AG09319 (cell line): ENCODE data around the gene OR9I1.

Source experiments
- DNase-seq: peaks from one replicate; pipeline ENCODE4 v3.0.0-alpha.2; 2010; ENCODE audit warnings: low read depth; ENCODE audit errors: extremely low read depth
- CTCF ChIP-seq: IDR thresholded peaks from 2 replicates; pipeline ENCODE4 v1.5.1; 2011; ENCODE audit warnings: low read depth, mild to moderate bottlenecking, inconsistent platforms, low read length, moderate library complexity

Gene OR9I1

GRCh38 chr11:58070585-58070984 lies 54.7 kb downstream of the OR9I1 start:
- DNase-seq = no peak
- TF ChIP-seq CTCF = no peak

DNA sequence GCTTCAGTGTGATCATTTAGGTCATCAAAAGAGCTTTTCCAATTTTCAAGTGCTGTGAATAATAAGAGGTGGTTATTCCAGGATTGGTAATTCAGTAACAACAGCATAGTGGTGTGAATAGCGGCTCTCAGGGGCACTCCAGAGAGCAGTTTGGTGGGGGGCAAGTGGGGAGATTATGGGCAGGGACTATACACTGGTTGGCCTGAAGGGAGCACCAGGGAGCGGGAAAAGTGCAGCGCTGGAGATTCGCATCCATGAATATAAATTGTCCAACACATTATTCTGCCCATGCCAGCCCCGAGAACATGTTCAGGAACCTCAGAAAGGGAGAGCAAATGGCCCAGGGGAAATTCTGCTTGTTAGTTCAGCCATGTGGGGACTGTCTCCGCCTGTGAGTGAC lies 56.7 kb downstream of the OR9I1 start:
- TF ChIP-seq CTCF = no peak

GRCh38 chr11:58067685-58068084 lies 57.6 kb downstream of the OR9I1 start:
- DNase-seq = no peak
- no peak for TF ChIP-seq CTCF

More for the DNA sequence above, 56.7 kb downstream of the OR9I1 start:
- DNase-seq = no peak
